Stomach smooth muscle (tissue), 2 donors: ENCODE measurements around the gene OGFOD3.
"Not testable (repeated sequence)": the region's sequence is repeated elsewhere in the genome, so short reads cannot be mapped to it uniquely, and the experiment has no call there.

ENCODE experiments used
- H3K27ac ChIP-seq: one replicate; pipeline ENCODE4 v1.7.0; 2013; ENCODE audit warnings: mild to moderate bottlenecking, low read length, inconsistent platforms
- H3K27me3 ChIP-seq, 2 donors: one replicate each; pipeline ENCODE4 v1.7.0; 2013; ENCODE audit warnings: low read length in 2 of 2; ENCODE audit not compliant: insufficient read depth in 2 of 2, control insufficient read depth in 1 of 2
- H3K36me3 ChIP-seq, 2 donors: one replicate each; pipeline ENCODE4 v1.7.0; 2013; ENCODE audit warnings: low read length in 2 of 2; ENCODE audit not compliant: control insufficient read depth in 2 of 2, insufficient read depth in 2 of 2
- H3K4me1 ChIP-seq: one replicate; pipeline ENCODE4 v1.7.0; 2013; ENCODE audit warnings: low read length; ENCODE audit not compliant: control insufficient read depth, insufficient read depth
- H3K4me3 ChIP-seq, 2 donors: one replicate each; pipeline ENCODE4 v1.7.0; 2013; ENCODE audit warnings: low read length in 2 of 2
- H3K9ac ChIP-seq, 2 donors: one replicate each; pipeline ENCODE4 v1.7.0; 2013; ENCODE audit warnings: low read length in 2 of 2, mild to moderate bottlenecking in 1 of 2
- H3K9me3 ChIP-seq, 2 donors: one replicate each; pipeline ENCODE4 v1.7.0; 2013; ENCODE audit warnings: low read length in 2 of 2; ENCODE audit not compliant: control insufficient read depth in 2 of 2
- donor health status: healthy.
- donor health status: Pancreatic carcinoma.

OGFOD3 gene

DNA sequence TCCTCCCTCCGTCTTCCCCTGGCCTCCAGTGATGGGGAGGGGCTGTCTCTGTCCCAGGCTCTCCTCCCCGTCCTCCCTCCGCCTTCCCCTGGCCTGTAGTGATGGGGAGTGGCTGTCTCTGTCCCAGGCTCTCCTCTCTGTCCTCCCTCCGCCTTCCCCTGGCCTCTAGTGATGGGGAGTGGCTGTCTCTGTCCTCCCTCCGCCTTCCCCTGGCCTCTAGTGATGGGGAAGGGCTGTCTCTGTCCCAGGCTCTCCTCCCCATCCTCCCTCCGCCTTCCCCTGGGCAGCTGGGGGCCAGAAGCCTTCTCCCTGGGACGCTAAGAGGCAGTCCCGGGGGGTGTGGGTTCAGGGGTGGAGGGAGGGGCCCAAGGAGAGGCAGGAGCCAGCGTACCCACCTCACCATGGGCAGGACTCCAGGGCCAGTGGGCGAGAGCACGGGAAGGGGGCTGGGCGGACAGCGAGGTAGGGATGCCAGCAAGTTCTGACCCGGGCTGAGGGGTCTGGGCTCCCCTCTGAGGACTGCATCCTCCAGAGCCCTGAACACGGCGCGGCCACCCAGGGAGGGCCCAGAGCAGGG lies 32.0 kb downstream of the OGFOD3 start:
- peak overlapping the region in 1 of 2 donors; percentile 22 for H3K4me3 ChIP-seq
- H3K27ac ChIP-seq: no peak overlapping the region
- H3K4me1 ChIP-seq: peaks cover 22% of the 10 kb centered on the region
- H3K27me3 ChIP-seq: peaks cover 13 to 27% of the 10 kb centered on the region in 2 donors
- no peaks in the 10 kb centered on the region for H3K36me3 ChIP-seq
- no peak overlapping the region for H3K9ac ChIP-seq
- H3K9me3 ChIP-seq: no peaks in the 10 kb centered on the region

- Histone ChIP-seq H3K9me3 (no peaks in the 10 kb centered on the region), H3K27me3 (peaks cover 15 to 29% of the 10 kb centered on the region in 2 donors), H3K4me3 (peak overlapping the region in 1 of 2 donors; percentile 15), H3K9ac (no peak overlapping the region), H3K36me3 (no peaks in the 10 kb centered on the region), H3K4me1 (peaks cover 22% of the 10 kb centered on the region), H3K27ac (no peak overlapping the region)
Observed at GRCh38 chr17:82385559-82386254, 32.7 kb downstream of the OGFOD3 start.

- no peaks in the 10 kb centered on the region for H3K9me3 ChIP-seq
- H3K36me3 ChIP-seq: no peaks in the 10 kb centered on the region
- peaks cover 22% of the 10 kb centered on the region for H3K4me1 ChIP-seq
- H3K27me3 ChIP-seq: peaks cover 16 to 33% of the 10 kb centered on the region in 2 donors
- no peak overlapping the region for H3K27ac ChIP-seq
- H3K4me3 ChIP-seq: no peak overlapping the region
- H3K9ac ChIP-seq: no peak overlapping the region
Observed at GRCh38 chr17:82384730-82385481, 33.5 kb downstream of the OGFOD3 start.

DNA sequence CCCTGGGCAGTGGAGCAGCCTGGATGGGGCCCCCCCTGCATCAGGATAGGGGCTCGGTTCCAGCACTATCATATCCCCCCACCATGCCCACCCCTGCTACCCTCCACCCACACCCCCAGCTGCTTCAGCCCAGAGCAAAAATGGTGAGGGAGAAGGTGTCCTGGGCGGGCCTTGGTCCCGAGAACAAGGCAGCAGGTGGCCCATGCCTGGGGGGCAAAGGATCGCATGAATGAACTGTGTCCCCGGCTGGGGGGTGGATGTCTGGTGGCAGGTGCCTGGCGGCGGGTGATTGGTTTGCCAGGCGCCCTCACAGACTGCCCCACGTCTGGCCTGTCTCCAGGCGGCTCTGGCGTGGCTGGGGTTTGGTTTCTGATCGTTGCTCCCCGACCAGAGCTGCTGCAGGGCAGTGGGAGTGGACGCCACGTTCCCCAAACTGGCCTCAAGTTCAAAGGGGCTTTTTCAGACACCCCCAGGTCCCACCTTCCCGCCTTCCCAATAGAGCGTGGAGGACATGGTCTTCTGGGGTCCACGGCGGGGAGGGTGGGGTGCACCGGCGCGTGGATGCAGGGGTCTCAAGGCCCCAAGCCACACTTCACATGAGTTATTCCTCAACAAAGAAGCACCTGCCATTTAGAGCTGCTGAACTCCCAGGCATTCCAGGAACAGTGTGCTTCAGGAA lies 34.2 kb downstream of the OGFOD3 start:
- H3K27ac ChIP-seq: no peak overlapping the region
- no peak overlapping the region for H3K9ac ChIP-seq
- H3K36me3 ChIP-seq: no peaks in the 10 kb centered on the region
- H3K9me3 ChIP-seq: no peaks in the 10 kb centered on the region
- peaks cover 21 to 38% of the 10 kb centered on the region in 2 donors for H3K27me3 ChIP-seq
- no peak overlapping the region for H3K4me3 ChIP-seq
- H3K4me1 ChIP-seq: peaks cover 22% of the 10 kb centered on the region

GRCh38 chr17:82383411-82383810 lies 35.0 kb downstream of the OGFOD3 start:
- no peak overlapping the region for H3K27ac ChIP-seq
- no peak overlapping the region for H3K4me3 ChIP-seq
- H3K9me3 ChIP-seq: no peaks in the 10 kb centered on the region
- peaks cover 22% of the 10 kb centered on the region for H3K4me1 ChIP-seq
- H3K36me3 ChIP-seq: no peaks in the 10 kb centered on the region
- no peak overlapping the region for H3K9ac ChIP-seq
- H3K27me3 ChIP-seq: peaks cover 25 to 43% of the 10 kb centered on the region in 2 donors

GRCh38 chr17:82382933-82383255 lies 35.5 kb downstream of the OGFOD3 start:
- Histone ChIP-seq H3K36me3 (no peaks in the 10 kb centered on the region), H3K4me3 (no peak overlapping the region), H3K9ac (no peak overlapping the region), H3K27ac (no peak overlapping the region), H3K27me3 (peaks cover 27 to 47% of the 10 kb centered on the region in 2 donors), H3K9me3 (no peaks in the 10 kb centered on the region), H3K4me1 (peaks cover 22% of the 10 kb centered on the region)

DNA sequence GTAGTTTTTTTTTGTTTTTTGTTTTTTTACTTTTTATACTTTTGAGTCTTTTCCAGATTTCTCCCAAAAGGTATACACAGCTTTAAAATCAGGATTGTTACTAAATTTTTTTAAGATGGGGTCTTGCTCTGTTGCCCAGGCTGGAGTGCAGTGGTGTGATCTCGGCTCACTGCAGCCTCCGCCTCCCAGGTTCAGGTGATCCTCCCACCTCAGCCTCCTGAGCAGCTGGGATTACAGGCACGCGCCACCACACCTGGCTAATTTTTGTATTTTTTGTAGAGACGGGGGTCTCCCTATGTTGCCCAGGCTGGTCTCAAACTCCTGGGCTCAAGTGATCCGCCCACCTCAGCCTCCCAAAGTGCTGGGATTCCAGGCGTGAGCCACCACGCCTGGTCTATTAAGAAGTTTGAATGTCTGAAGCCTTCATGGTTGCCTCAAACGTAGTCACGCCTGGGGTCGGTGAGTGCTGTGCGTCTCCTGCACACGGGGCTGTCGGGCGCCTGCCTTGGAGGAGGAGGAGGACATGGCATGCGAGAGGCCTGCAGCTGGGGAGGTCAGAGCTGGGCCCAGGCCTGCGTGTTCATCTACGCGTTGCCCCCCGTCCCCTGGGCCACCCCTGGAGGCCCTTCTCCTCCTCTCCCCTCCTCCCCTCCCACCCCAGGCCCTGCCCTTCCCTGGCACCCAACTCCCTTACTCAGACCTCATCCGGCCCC lies 36.0 kb downstream of the OGFOD3 start:
- H3K36me3 ChIP-seq, H3K9ac ChIP-seq, H3K4me3 ChIP-seq, H3K9me3 ChIP-seq, H3K27ac ChIP-seq: not testable (repeated sequence)
- H3K27me3 ChIP-seq: peaks cover 27 to 47% of the 10 kb centered on the region in 2 donors
- peaks cover 22% of the 10 kb centered on the region for H3K4me1 ChIP-seq

GRCh38 chr17:82381703-82382009 lies 36.7 kb downstream of the OGFOD3 start:
- H3K9ac ChIP-seq, H3K36me3 ChIP-seq, H3K4me3 ChIP-seq, H3K9me3 ChIP-seq, H3K27ac ChIP-seq: not testable (repeated sequence)
- H3K27me3 ChIP-seq: peaks cover 26 to 40% of the 10 kb centered on the region in 2 donors
- H3K4me1 ChIP-seq: peaks cover 18% of the 10 kb centered on the region

DNA sequence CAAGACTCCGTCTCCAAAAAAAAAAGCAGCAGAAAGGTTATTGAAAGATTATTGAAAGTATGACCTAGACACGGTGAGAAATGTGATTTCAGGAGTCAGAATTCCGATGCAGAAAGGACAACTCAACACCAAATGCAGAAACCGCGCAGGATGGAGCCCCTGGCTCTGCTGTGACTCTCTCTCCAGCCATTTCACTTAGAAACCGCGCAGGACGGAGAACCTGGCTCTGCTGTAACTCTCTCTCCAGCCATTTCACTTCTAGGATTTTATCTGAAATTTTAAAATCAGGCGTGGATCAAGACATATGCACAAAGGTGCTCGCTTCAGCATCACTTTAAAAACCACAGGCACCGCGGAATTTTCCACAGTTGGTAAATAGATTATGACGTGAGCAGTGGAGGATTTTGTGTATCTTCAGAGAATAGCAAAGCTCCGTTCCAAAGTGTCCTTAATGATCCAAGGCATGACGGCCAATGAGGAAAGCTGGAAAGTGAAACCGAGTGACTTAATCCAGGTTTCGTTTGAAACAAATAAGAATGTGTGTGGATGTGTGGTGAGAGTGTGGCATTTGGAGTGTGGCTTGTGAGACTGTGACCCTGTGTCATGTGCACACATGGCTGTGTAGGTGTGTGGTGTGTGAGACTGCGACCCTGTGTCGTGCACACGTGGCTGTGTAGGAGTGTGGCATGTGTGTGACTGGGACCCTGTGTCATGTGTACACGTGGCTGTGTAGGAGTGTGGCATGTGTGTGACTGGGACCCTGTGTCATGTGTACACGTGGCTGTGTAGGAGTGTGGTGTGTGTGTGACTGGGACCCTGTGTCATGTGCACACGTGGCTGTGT lies 37.3 kb downstream of the OGFOD3 start:
- H3K9me3 ChIP-seq: no peaks in the 10 kb centered on the region

DNA sequence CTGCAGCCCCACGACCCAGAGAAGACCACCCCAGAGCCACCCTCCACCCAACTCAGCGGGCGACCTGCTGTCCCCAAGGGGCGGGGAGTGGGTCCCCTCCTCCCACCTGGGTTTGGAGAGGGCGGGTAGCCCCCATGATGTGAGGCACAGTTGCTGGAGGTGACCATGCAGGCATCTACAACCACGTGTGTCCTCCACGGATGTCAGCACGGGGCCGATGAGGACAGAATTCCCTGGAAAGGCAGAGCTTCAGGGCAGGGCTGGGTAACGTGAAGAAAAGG lies 39.7 kb downstream of the OGFOD3 start:
- H3K27ac ChIP-seq: no peak overlapping the region
- no peaks in the 10 kb centered on the region for H3K9me3 ChIP-seq
- no peak overlapping the region for H3K4me3 ChIP-seq
- peaks cover 3% of the 10 kb centered on the region for H3K4me1 ChIP-seq
- no peaks in the 10 kb centered on the region for H3K36me3 ChIP-seq
- H3K27me3 ChIP-seq: peaks cover 33 to 43% of the 10 kb centered on the region in 2 donors
- H3K9ac ChIP-seq: no peak overlapping the region

More for the DNA sequence above, 37.3 kb downstream of the OGFOD3 start:
- H3K36me3 ChIP-seq: no peaks in the 10 kb centered on the region
- H3K27ac ChIP-seq: no peak overlapping the region
- H3K27me3 ChIP-seq: peaks cover 29 to 41% of the 10 kb centered on the region in 2 donors
- H3K9ac ChIP-seq: no peak overlapping the region
- peaks cover 16% of the 10 kb centered on the region for H3K4me1 ChIP-seq
- peak overlapping the region in 1 of 2 donors; percentile 44 for H3K4me3 ChIP-seq
